AG09309 (cell line): ENCODE measurements around the gene GLB1L2.

Source experiments
- DNase-seq: peaks from one replicate; pipeline ENCODE4 v3.0.0-alpha.2; 2010; ENCODE audit warnings: low read depth
- H3K4me3 ChIP-seq: 2 replicates; pipeline ENCODE4 v1.5.1; 2011; ENCODE audit warnings: mild to moderate bottlenecking, low read depth, low read length, moderate library complexity; ENCODE audit not compliant: control insufficient read depth
- CTCF ChIP-seq: IDR thresholded peaks from 2 replicates; pipeline ENCODE4 v1.5.1; 2011; ENCODE audit warnings: mild to moderate bottlenecking, low read depth, low read length, inconsistent platforms; ENCODE audit not compliant: insufficient read depth, control insufficient read depth; ENCODE audit errors: missing control alignments

The GLB1L2 gene

DNA sequence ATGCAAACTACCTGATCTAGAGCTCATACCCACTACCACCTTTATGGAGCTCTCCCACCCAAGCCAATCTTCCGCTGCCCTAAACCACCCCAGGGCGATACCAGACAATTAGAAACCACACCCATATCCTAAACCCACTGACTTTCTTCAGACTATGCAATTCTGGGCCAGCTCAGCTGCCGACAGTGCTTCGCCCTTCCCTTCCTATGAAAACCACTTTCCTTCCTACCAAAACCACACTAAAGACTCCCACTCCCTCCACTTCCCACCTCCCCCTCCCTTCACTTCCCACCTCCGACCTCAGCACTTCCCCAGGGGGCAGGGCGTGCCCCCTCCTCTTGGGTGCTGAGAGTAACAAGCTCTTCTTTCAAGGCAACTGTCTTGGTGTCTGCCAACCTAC, 55.2 kb downstream of the GLB1L2 start:
- DNase-seq: no peak
- no peak overlapping the region for H3K4me3 ChIP-seq
- no peak for TF ChIP-seq CTCF

DNA sequence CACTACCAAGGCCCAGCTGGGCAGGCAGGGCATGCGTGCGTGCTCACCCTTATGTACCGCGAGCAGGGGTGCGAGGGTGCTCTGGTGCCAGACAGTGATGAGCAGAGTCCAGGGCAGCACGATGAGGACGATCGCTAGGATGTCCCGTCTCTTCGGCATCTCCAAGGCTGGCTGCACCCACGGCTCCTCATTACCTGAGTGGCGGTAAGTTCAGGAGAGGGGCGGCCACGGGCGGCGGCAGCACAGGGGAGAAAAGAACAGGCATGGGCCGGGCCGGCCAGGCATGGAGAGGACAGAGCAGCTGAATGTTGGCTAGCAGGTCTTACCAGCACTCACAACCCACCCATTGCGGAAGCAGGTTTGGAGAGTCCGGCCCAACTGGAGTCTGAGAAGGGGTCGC, 55.7 kb downstream of the GLB1L2 start:
- H3K4me3 ChIP-seq: no peak overlapping the region
- no peak for TF ChIP-seq CTCF

GRCh38 chr11:134388590-134388989, 56.8 kb downstream of the GLB1L2 start:
- no peak for DNase-seq
- TF ChIP-seq CTCF: no peak
- no peak overlapping the region for H3K4me3 ChIP-seq

More for the DNA sequence above, 55.7 kb downstream of the GLB1L2 start:
- DNase-seq: no peak

DNA sequence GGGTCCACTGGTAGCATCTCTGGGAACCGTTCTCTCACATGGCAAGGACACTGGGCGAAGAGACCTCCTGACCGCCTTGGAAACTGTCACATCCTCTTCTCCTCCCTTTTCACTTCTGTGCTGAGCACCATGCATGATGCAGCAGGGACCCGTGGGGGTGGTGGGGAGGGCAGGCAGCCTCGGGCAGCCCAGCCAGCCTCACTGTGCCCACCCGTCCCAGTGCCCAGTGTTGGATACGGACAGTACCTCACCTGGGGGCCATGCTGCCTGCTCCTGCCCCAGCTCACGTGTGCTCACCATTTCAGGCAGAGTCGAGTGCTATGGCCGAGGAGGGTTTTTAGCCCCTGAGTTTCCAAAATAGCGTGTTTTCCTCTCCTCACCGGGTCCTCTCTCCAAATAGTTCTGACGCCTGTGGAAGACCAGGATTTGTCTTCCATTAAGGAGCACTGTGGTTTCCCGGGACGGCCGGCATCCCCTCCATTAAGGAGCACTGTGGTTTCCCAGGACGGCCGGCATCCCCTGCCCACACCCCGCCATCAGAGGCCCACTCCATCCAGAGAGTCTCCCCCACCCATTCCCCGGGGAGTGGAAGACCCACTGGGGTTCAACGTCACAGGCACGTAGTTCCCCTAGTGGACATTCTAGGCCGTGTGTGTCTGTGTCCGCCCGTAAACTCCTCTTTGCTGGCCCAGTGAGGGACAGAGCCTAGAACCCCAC, 57.8 kb downstream of the GLB1L2 start:
- DNase-seq: no peak

GRCh38 chr11:134390706-134391569, 59.1 kb downstream of the GLB1L2 start:
- no peak for DNase-seq
- H3K4me3 ChIP-seq: no peak overlapping the region
- TF ChIP-seq CTCF: no peak

More for the DNA sequence above, 57.8 kb downstream of the GLB1L2 start:
- no peak overlapping the region for H3K4me3 ChIP-seq
- TF ChIP-seq CTCF: no peak

DNA sequence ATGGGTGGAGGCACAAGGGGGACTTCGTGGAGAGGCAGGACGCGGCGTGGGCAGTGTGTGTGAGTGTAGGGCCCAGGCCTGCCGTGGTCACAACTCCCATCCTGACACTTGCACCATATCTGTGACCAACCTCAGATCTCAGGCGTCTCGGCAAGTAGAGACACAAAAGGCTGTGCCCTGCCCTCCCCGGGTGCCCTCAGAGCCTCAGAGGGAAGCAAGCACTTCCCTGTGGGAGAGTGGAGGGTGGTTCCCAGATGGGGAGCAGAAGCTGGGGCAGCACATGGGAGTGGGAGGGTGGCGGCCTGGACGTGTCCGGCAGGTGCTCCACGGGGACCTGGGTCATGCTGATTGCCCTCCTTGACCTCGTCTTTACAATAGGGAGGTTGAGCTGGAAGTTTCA, 59.9 kb downstream of the GLB1L2 start:
- H3K4me3 ChIP-seq: no peak overlapping the region
- DNase-seq: no peak
- TF ChIP-seq CTCF: no peak
